Hematopoietic multipotent progenitor cell treated with erythropoietin and hydrocortisone succinate and interleukin-3 and kit ligand, for 4 days (in vitro differentiated cells): ENCODE measurements around the gene ITGA3.
"Not testable (repeated sequence)": the region's sequence is repeated elsewhere in the genome, so short reads cannot be mapped to it uniquely, and the experiment has no call there.

ENCODE experiments used
- DNase-seq: peaks from one replicate; pipeline ENCODE4 v3.0.0-alpha.2; 2015

The ITGA3 gene

GRCh38 chr17:50035945-50036344, 20.0 kb upstream of the ITGA3 start:
- DNase-seq = no peak

GRCh38 chr17:50036455-50037261, 19.3 kb upstream of the ITGA3 start:
- DNase-seq = no peak

DNA sequence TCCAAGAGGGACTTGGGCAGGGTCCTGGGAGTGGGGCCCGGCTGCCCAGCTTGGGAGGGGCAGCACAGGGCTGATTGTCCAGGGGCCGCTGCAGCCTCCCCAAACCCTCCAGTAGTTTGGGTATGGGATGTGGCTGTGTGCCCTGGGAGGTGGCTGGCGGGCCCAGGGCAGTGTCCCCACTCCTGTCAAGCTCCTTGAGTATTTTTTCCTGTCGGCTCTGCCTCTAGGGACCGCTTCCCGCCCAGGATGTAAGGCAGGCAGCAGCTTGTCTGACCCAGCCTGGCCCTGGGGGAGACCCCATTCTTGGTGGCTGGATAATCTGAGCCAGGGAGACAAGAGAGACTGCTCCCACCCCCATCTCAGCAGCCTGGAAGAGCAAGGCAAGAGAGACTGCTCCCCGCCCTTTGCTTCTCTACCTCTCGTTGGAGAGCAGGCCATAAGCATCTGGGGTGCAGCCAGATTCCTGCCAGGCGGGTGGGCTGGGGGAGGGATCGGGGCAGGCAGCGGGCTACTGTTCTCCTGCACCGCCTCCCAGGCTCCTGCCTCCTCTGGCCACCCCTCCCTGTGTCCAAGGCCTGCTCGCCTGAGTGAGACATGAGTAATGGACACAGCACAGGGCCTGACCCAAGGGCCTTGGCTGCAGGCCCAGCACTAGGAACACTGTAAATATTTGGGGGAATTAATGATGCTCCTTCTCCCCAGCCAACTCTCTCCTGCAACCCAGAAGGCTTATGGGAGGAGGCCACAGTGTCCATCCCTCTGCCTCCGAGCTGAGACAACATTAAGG, 18.4 kb upstream of the ITGA3 start:
- DNase-seq = no peak

- no peak for DNase-seq
Observed at GRCh38 chr17:50039058-50039457, 16.9 kb upstream of the ITGA3 start.

- not testable (repeated sequence) for DNase-seq
Observed at GRCh38 chr17:50040496-50040895, 15.4 kb upstream of the ITGA3 start.

- DNase-seq = no peak
Observed at GRCh38 chr17:50042211-50042610, 13.7 kb upstream of the ITGA3 start.

DNA sequence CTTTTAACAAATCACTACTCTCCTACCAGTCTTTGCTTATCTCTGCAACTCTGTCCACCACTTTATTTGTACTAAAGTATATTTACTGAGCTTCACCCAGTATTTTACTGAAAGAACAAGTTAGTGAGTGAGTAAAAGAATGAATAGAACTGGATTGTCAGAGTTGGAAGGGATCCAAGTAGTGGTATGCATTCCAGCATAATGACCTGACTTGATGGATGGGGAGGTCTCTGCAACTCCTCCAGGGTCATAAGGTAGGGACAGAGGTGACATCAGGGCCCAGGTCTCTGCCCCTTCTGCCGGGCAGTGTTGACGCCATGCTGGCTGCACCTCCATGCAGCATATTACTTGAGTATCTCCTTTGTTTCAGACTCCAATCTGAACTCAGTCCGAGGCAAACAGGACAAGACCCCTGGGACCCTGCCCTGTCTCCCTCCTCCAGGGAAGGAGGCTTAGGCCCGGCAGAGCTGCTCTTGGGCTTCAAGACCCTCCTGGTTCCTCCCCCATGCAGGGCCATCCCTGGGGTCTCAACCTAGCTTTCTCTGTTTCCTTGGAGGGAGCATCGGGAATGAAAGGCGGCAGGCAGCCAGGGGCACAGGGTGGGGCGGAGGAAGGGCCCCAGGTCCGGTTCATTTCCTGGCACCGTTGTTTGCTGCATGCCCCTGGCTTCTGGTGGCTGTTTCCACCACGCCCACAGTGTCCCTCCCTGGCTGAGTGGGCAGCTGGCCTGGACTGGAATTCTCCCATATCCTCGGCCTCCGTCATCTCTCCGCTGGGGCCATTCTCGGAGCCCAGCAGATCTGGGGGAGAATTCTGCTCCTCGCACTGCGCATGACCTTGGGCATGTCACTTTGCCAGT, 12.4 kb upstream of the ITGA3 start:
- DNase-seq = no peak

DNA sequence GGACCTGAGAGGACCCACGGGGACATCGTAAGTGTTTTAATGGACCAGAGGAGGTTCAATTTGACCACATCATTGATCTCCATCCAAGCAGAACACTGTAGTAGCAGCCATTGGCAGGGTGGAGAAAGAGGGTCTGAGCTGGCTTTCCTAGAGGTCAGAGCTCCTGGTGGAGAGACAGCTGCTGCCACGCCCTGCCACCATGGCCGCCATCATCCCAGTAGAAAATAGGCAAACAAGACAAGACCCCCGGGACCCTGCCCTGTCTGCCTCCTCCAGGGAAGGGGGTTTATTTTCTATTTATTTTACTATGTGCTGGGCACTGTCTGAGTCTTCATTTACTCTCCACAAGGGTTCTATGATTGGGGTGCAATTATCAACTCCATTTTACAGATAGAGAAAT, 11.4 kb upstream of the ITGA3 start:
- DNase-seq = no peak

GRCh38 chr17:50045154-50045553, 10.8 kb upstream of the ITGA3 start:
- DNase-seq = no peak

- DNase-seq = no peak
Observed at GRCh38 chr17:50046179-50046578, 9.7 kb upstream of the ITGA3 start.

GRCh38 chr17:50046667-50047066, 9.2 kb upstream of the ITGA3 start:
- DNase-seq = no peak

DNA sequence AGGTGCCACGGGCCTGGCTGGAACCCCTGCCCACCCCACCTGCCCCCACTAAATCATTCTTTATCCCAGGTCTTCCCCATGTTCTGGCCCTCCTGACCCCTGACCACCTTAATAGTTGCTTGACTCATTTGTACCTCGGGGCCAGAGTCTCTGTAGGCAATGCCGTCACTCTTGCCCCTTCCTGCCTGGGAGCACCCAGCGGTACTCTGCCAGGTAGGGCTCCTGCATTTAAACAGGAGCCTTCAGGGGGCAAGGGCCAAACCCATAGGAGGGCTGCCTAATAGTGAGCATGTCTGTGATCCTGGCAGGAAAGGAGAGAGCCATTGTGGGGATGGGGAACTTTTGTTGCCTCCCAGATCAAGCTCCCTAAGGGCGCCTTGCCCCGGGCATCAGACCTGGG, 8.8 kb upstream of the ITGA3 start:
- DNase-seq = no peak

DNA sequence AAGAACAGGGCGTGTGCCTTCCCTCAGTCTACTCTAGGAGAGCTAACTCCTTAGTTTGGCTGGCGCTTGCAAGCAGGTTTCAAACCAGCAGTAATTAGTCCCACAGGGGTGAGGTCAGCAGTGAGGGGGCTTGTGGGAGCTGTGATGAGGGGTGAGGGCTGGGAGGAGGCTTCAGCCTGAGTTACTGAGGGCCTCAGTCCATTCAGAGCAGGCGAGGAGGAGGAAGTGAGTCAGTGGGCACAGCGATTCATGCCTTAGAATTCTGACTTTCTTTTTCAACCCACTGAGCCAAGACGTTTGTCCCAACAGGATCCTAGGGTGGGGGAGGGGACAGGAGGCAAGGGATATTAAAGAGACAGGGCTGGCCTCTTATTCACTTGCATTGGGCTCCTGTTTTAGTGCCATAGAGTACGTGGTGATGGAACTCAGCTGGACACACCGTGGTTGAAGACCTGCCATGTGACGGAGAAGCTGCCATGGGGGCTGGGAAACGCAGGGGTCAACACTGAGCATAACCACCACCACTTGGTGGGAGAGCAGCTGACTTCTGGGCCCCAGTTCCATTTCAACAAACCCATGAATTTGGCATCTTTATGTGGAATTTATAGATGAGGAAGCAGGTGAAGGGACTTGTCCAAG, 8.3 kb upstream of the ITGA3 start:
- no peak for DNase-seq

- no peak for DNase-seq
Observed at GRCh38 chr17:50048146-50048720, 7.7 kb upstream of the ITGA3 start.

GRCh38 chr17:50048988-50049387, 6.9 kb upstream of the ITGA3 start:
- DNase-seq = no peak

DNA sequence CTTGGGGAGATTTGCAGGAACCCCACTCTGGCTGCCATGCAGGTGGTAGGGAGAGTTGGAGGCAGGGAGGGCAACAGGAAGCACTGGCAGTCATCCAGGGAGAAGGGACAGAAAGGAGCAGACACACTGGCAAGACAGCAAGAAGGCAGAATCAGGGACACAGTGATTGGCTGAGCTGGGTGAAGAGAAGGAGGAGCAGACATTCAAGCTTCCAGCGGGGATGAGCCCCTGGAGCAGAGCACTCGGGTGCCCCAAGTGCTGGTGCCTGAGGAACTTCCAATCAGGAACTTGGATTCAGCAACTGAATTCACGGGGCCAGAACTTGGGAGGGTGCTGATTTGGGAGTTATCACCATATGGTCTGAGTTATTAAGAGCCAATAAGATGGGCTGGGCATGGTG, 6.3 kb upstream of the ITGA3 start:
- DNase-seq = no peak

DNA sequence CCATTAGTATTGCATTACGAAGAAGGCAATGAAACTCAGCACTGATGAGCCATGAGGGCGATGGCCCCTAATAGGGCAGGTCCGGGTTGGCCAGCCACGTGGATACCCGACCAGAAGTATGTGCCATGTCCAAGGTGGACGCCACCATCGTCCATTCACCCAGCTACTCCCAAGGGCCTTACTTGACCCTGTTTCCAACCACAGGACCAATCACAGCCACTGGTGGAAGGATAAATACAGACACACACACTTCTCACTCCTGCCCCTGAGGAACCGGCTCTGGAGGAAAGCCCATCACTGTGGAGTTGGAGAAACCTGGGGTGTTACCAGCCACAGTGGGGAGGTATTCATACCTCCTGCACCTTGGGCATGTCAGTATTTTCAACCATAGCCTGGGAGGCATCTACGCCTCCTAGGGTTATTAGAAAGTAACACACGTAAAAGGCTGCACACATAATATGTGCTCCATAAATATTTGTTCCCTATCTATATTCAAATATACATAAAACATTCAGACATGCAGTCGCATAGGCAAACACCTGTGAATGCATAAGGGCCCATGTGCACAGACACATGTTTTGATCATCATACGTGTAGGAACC, 5.4 kb upstream of the ITGA3 start:
- no peak for DNase-seq

DNA sequence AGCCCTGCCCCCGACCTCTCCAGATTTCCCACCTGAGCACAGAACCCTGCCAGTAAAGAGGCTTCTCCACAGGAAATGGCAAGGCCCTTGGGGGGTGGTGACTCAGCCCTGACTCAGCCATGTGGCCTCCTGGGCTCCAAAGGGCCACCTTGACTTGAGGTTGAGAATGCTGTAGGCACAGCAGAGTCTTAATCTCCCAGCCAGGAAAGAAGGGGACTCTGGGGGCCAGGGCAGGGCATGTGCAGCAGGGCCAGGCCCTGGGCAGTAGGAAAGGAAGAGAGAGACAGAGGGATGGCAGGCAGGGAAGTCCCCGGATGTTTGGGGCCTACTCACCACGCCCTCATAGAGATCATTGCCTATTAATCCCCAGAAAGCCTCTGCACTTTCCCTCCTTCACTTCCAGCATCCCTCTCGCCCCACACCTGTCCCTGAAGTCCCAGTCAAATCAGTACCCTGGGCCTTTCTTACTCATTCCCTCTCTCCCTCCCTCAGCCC, 4.8 kb upstream of the ITGA3 start:
- DNase-seq = peak; percentile 36

DNA sequence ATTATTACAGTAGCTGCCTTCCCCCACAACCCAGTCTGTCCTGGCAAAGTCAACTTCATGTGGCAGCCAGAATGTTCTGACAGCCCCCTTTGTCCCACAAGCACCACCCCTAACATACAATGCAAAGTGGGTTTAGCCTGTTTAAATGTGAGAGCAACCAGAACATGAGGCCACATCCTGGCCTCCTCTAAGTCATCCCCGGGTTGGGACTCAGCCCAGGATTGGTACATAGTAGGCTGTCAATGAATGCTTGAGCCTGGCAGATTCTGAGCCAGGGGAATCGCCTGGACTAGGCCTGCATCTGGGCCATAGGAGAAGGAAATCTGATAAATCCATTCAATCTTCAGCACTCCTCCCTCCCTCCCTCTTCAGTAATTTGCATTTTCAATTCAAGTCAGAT, 4.3 kb upstream of the ITGA3 start:
- DNase-seq = no peak

GRCh38 chr17:50052241-50052796, 3.6 kb upstream of the ITGA3 start:
- no peak for DNase-seq

- DNase-seq = no peak
Observed at GRCh38 chr17:50052822-50053653, 2.9 kb upstream of the ITGA3 start.
